WTC11 (cell line): Measurements from ENCODE around the gene COL4A2. TPM values are rescaled to one million over a fixed set of nuclear protein-coding genes. Genes with fewer than 3 reads are reported as not detected.

ENCODE experiments used
- ATAC-seq: fragments of 200-7000 bp; cut with Tn5 transposase; 2 replicates; pipeline ENCODE4 v1.10.0; 2021; ENCODE audit warnings: mild to moderate bottlenecking, moderate library complexity
- CTCF ChIA-PET: fragments of 300-600 bp; sonication (Branson Sonifier 250); formaldehyde crosslinking; loops from one replicate; lab custom pipeline; 2021; ENCODE audit warnings: antibody characterized with exemption; lab: Charles Lee
- POLR2A ChIA-PET: fragments of 350-600 bp; sonication (Branson Sonifier 250); formaldehyde crosslinking; loops from one replicate; lab custom pipeline; 2021; ENCODE audit warnings: antibody characterized with exemption; lab: Charles Lee
- DNase-seq: peaks from one replicate; pipeline ENCODE4 v3.0.0; 2021; ENCODE audit warnings: low spot score
- H3K27ac Mint-ChIP-seq: 2 replicates; pipeline ENCODE4 v1.8.0; 2021; ENCODE audit warnings: mixed read lengths
- H3K27me3 Mint-ChIP-seq: 2 replicates; pipeline ENCODE4 v1.8.0; 2021; ENCODE audit warnings: low read depth, mild to moderate bottlenecking, moderate library complexity, mixed read lengths
- H3K36me3 Mint-ChIP-seq: 2 replicates; pipeline ENCODE4 v1.8.0; 2021; ENCODE audit warnings: mixed read lengths
- H3K4me1 Mint-ChIP-seq: 2 replicates; pipeline ENCODE4 v1.8.0; 2022; ENCODE audit warnings: mixed read lengths
- H3K4me3 Mint-ChIP-seq: 2 replicates; pipeline ENCODE4 v1.8.0; 2021; ENCODE audit warnings: mild to moderate bottlenecking, moderate library complexity, mixed read lengths
- H3K9me3 Mint-ChIP-seq: 2 replicates; pipeline ENCODE4 v1.8.0; 2021; ENCODE audit warnings: mixed read lengths
- AFF4 ChIP-seq: sonication (generic); formaldehyde crosslinking; IDR thresholded peaks from 2 replicates; pipeline ENCODE4 v1.8.1; 2023; ENCODE audit warnings: mild to moderate bottlenecking, missing genetic modification reagents, borderline replicate concordance
- CREM ChIP-seq: sonication (generic); formaldehyde crosslinking; IDR thresholded peaks from 2 replicates; pipeline ENCODE4 v1.8.1; 2022; ENCODE audit warnings: mild to moderate bottlenecking, missing genetic modification reagents, moderate library complexity
- E2F5 ChIP-seq: sonication (generic); formaldehyde crosslinking; IDR thresholded peaks from 2 replicates; pipeline ENCODE4 v1.8.1; 2022; ENCODE audit warnings: mild to moderate bottlenecking, moderate library complexity, missing genetic modification reagents
- EMX1 ChIP-seq: fragments of 250-450 bp; sonication (Bioruptor Pico); IDR thresholded peaks from 2 replicates; pipeline ENCODE4 v1.8.0; 2021; ENCODE audit warnings: mild to moderate bottlenecking
- FOXK1 ChIP-seq: sonication (generic); formaldehyde crosslinking; IDR thresholded peaks from 2 replicates; pipeline ENCODE4 v1.8.0; 2022; ENCODE audit warnings: mild to moderate bottlenecking, moderate library complexity, missing genetic modification reagents
- FOXP4 ChIP-seq: sonication (generic); formaldehyde crosslinking; IDR thresholded peaks from 2 replicates; pipeline ENCODE4 v1.8.0; 2022; ENCODE audit warnings: mild to moderate bottlenecking, missing genetic modification reagents
- IRF1 ChIP-seq: sonication (generic); formaldehyde crosslinking; IDR thresholded peaks from 2 replicates; pipeline ENCODE4 v1.8.0; 2023; ENCODE audit warnings: missing genetic modification reagents
- KAT7 ChIP-seq: sonication (generic); formaldehyde crosslinking; IDR thresholded peaks from 2 replicates; pipeline ENCODE4 v1.8.1; 2023; ENCODE audit warnings: missing genetic modification reagents, mild to moderate bottlenecking, borderline replicate concordance
- NFATC4 ChIP-seq: fragments of 250-450 bp; sonication (Bioruptor Pico); IDR thresholded peaks from 2 replicates; pipeline ENCODE4 v1.9.0; 2021; ENCODE audit warnings: mild to moderate bottlenecking
- NR1H2 ChIP-seq: sonication (generic); formaldehyde crosslinking; IDR thresholded peaks from 2 replicates; pipeline ENCODE4 v1.9.0; 2021; ENCODE audit warnings: mild to moderate bottlenecking, moderate library complexity, missing genetic modification reagents
- NR2C2 ChIP-seq: sonication (generic); formaldehyde crosslinking; IDR thresholded peaks from 2 replicates; pipeline ENCODE4 v1.8.0; 2022; ENCODE audit warnings: mild to moderate bottlenecking, missing genetic modification reagents
- PREB ChIP-seq: sonication (generic); formaldehyde crosslinking; IDR thresholded peaks from 2 replicates; pipeline ENCODE4 v1.8.1; 2022; ENCODE audit warnings: mild to moderate bottlenecking, missing genetic modification reagents, moderate library complexity, borderline replicate concordance
- TP53 ChIP-seq: sonication (generic); formaldehyde crosslinking; IDR thresholded peaks from 2 replicates; pipeline ENCODE4 v1.8.1; 2023; ENCODE audit warnings: mild to moderate bottlenecking, missing genetic modification reagents
- ZBTB21 ChIP-seq: sonication (generic); formaldehyde crosslinking; IDR thresholded peaks from 2 replicates; pipeline ENCODE4 v1.8.1; 2023; ENCODE audit warnings: mild to moderate bottlenecking, missing genetic modification reagents, borderline replicate concordance
- ZNF121 ChIP-seq: sonication (generic); formaldehyde crosslinking; IDR thresholded peaks from 2 replicates; pipeline ENCODE4 v1.8.0; 2023; ENCODE audit warnings: missing genetic modification reagents
- ZNF396 ChIP-seq: fragments of 250-450 bp; sonication (Bioruptor Pico); IDR thresholded peaks from 2 replicates; pipeline ENCODE4 v1.8.0; 2021; ENCODE audit warnings: mild to moderate bottlenecking, moderate library complexity, borderline replicate concordance
- ZNF425 ChIP-seq: fragments of 250-450 bp; sonication (Bioruptor Pico); conservative IDR thresholded peaks from 2 replicates; pipeline ENCODE4 v1.9.0; 2021; ENCODE audit warnings: mild to moderate bottlenecking
- total RNA-seq: library from RNA; stranded (reverse); gene quantifications from 3 replicates; pipeline ENCODE4 v1.2.3, GENCODE V29; 2021

COL4A2 gene
- total RNA-seq, 1 experiment from 2014 or later, result 109 TPM

GRCh38 chr13:110278859-110279258 is 28.2 kb upstream of the COL4A2 start (continued):
- TF ChIP-seq CREM (no peak), ZNF121 (no peak), KAT7 (CRISPR knock-in tag) (no peak), NR1H2 (no peak), NFATC4 (no peak)

GRCh38 chr13:110279684-110280083 is 27.4 kb upstream of the COL4A2 start:
- ChIA-PET CTCF (no interaction called here), POLR2A (no interaction called here)
- no peak for ATAC-seq
- Mint-ChIP-seq H3K27me3 (no peaks in the 10 kb centered on the region), H3K9me3 (no peaks in the 10 kb centered on the region), H3K36me3 (no peaks in the 10 kb centered on the region), H3K4me1 (peaks cover 5% of the 10 kb centered on the region), H3K27ac (no peak overlapping the region), H3K4me3 (no peak overlapping the region)
- no peak for TF ChIP-seq CREM
- TF ChIP-seq FOXK1 (CRISPR knock-in tag), result no peak
- no peak for TF ChIP-seq TP53 (CRISPR knock-in tag)
- no peak for TF ChIP-seq EMX1 (CRISPR knock-in tag)
- TF ChIP-seq NR2C2 (CRISPR knock-in tag), result no peak
- TF ChIP-seq IRF1 (CRISPR knock-in tag), result no peak
- no peak for TF ChIP-seq PREB (CRISPR knock-in tag)
- TF ChIP-seq FOXP4 (CRISPR knock-in tag), result no peak
- TF ChIP-seq ZNF425 (CRISPR knock-in tag), result no peak
- no peak for TF ChIP-seq NR1H2
- no peak for DNase-seq

- no peaks in the 10 kb centered on the region for H3K9me3 Mint-ChIP-seq
- no peaks in the 10 kb centered on the region; the same call in 1 of the 2 replicates for H3K4me1 Mint-ChIP-seq
- no peaks in the 10 kb centered on the region for H3K27me3 Mint-ChIP-seq
- ChIA-PET CTCF (no interaction called here), POLR2A (no interaction called here)
- no peak overlapping the region for H3K4me3 Mint-ChIP-seq
- no peaks in the 10 kb centered on the region for H3K36me3 Mint-ChIP-seq
- no peak overlapping the region for H3K27ac Mint-ChIP-seq
- DNase-seq (no peak), ATAC-seq (no peak)
- TF ChIP-seq NFATC4, result no peak
Observed at GRCh38 chr13:110280231-110280813, 26.8 kb upstream of the COL4A2 start.

- no peaks in the 10 kb centered on the region for H3K27me3 Mint-ChIP-seq
- H3K4me3 Mint-ChIP-seq, result no peak overlapping the region
- POLR2A ChIA-PET, result no interaction called here
- CTCF ChIA-PET, result no interaction called here
- no peaks in the 10 kb centered on the region for H3K36me3 Mint-ChIP-seq
- H3K27ac Mint-ChIP-seq, result no peak overlapping the region
- DNase-seq (no peak), ATAC-seq (no peak)
- no peaks in the 10 kb centered on the region for H3K9me3 Mint-ChIP-seq
- H3K4me1 Mint-ChIP-seq, result no peaks in the 10 kb centered on the region
- TF ChIP-seq ZBTB21 (CRISPR knock-in tag), result no peak
- TF ChIP-seq AFF4 (CRISPR knock-in tag), result no peak
- no peak for TF ChIP-seq NR2C2 (CRISPR knock-in tag)
- no peak for TF ChIP-seq NR1H2
- TF ChIP-seq ZNF396 (CRISPR knock-in tag), result no peak
- no peak for TF ChIP-seq E2F5
Observed at GRCh38 chr13:110280985-110281688, 25.9 kb upstream of the COL4A2 start.
